Mammary epithelial cell (primary cell): ENCODE measurements around the gene GARNL3.

ENCODE experiments used
- EZH2 ChIP-seq: IDR thresholded peaks from 2 replicates; pipeline ENCODE4 v1.6.1; 2012; ENCODE audit warnings: low read length, inconsistent platforms, borderline replicate concordance
- TF ChIP-seq, protein P1 (sequence below), 2 donors: IDR thresholded peaks in 1 of 2; conservative IDR thresholded peaks in 1 of 2; 2 replicates each; pipeline ENCODE4 v1.5.1; 2011 to 2012; ENCODE audit warnings: inconsistent platforms in 2 of 2, low read length in 2 of 2, mild to moderate bottlenecking in 2 of 2, control low read depth in 1 of 2, low read depth in 1 of 2; ENCODE audit not compliant: insufficient read depth in 1 of 2; ENCODE audit errors: extremely low read depth in 1 of 2

DNA sequence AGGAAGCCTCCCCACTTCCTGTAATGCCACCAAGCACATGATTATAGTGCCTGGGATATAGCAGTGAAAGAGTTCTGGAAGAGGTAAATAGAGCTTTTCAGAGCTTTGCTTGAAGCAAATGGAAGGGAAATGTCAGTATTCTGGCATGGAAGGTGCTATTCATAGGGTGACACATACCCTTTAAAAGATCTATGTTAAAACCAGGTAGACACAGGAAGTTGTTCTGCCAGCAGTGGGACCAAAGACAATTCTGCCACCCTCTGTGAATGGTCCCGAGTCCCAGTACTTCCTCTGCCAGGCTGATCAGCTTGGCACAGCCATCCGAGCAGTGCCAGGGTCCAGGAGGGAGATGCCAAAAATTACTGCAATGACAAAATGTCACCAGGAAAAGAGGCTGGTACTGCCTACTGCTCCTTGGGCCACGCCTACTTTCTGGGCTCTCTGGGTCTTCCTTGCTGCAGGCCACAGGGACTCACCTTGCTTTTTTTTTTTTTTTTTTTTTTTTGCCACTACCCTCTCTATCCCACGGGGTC lies 26.7 kb downstream of the GARNL3 start:
- TF ChIP-seq, protein P1, sequence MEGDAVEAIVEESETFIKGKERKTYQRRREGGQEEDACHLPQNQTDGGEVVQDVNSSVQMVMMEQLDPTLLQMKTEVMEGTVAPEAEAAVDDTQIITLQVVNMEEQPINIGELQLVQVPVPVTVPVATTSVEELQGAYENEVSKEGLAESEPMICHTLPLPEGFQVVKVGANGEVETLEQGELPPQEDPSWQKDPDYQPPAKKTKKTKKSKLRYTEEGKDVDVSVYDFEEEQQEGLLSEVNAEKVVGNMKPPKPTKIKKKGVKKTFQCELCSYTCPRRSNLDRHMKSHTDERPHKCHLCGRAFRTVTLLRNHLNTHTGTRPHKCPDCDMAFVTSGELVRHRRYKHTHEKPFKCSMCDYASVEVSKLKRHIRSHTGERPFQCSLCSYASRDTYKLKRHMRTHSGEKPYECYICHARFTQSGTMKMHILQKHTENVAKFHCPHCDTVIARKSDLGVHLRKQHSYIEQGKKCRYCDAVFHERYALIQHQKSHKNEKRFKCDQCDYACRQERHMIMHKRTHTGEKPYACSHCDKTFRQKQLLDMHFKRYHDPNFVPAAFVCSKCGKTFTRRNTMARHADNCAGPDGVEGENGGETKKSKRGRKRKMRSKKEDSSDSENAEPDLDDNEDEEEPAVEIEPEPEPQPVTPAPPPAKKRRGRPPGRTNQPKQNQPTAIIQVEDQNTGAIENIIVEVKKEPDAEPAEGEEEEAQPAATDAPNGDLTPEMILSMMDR (conservative IDR thresholded peaks at IDR 0.05 in 1 of 2, IDR thresholded peaks at IDR 0.05 in 1 of 2; ENCODE audit: extremely low read depth in 1 of 2, insufficient read depth in 1 of 2, low read depth in 1 of 2, low read length in 2 of 2) = no peak
- TF ChIP-seq EZH2 = no peak
